Measurements from ENCODE around the gene C3orf18.

The C3orf18 gene

GRCh38 chr3:50603261-50604109 is 35.9 kb upstream of the C3orf18 start:
- no peak for DNase-seq

- DNase-seq = no peak
Observed at GRCh38 chr3:50602595-50603191, 35.1 kb upstream of the C3orf18 start.

GRCh38 chr3:50600841-50601591 is 33.5 kb upstream of the C3orf18 start:
- DNase-seq = peak; percentile 96

- no peak for DNase-seq
Observed at GRCh38 chr3:50600141-50600753, 32.7 kb upstream of the C3orf18 start.

GRCh38 chr3:50599716-50600118 is 32.2 kb upstream of the C3orf18 start:
- no peak for DNase-seq

- DNase-seq = no peak
Observed at GRCh38 chr3:50599115-50599715, 31.7 kb upstream of the C3orf18 start.

GRCh38 chr3:50594253-50594785 is 26.8 kb upstream of the C3orf18 start:
- DNase-seq = no peak

GRCh38 chr3:50592568-50592967 is 25.0 kb upstream of the C3orf18 start:
- no peak for DNase-seq

GRCh38 chr3:50591196-50591741 is 23.7 kb upstream of the C3orf18 start:
- no peak for DNase-seq

- DNase-seq = no peak
Observed at GRCh38 chr3:50588759-50589433, 21.3 kb upstream of the C3orf18 start.

- DNase-seq = no peak
Observed at GRCh38 chr3:50587806-50588758, 20.5 kb upstream of the C3orf18 start.

GRCh38 chr3:50587373-50587772 is 19.8 kb upstream of the C3orf18 start:
- DNase-seq = no peak

- no peak for DNase-seq
Observed at GRCh38 chr3:50586763-50587070, 19.2 kb upstream of the C3orf18 start.

- DNase-seq = no peak
Observed at GRCh38 chr3:50585919-50586762, 18.6 kb upstream of the C3orf18 start.

- DNase-seq = no peak
Observed at GRCh38 chr3:50584391-50584790, 16.8 kb upstream of the C3orf18 start.

- DNase-seq = no peak
Observed at GRCh38 chr3:50583897-50584296, 16.4 kb upstream of the C3orf18 start.

- DNase-seq = no peak
Observed at GRCh38 chr3:50582083-50582482, 14.5 kb upstream of the C3orf18 start.

- no peak for DNase-seq
Observed at GRCh38 chr3:50581459-50581842, 13.9 kb upstream of the C3orf18 start.

- DNase-seq = no peak
Observed at GRCh38 chr3:50580683-50581458, 13.3 kb upstream of the C3orf18 start.
